Activated CD4-positive, alpha-beta T cell treated with anti-CD3 and anti-CD28 coated beads for 36 hours (primary cell): Measurements from ENCODE around the gene SH3GL1. TPM values are rescaled to one million over a fixed set of nuclear protein-coding genes. Genes with fewer than 3 reads are reported as not detected.

Experiments used
- ATAC-seq: fragments of 200-7000 bp; cut with Tn5 transposase; one replicate; pipeline ENCODE4 v1.10.0; 2021; ENCODE audit warnings: mild to moderate bottlenecking, moderate library complexity
- CTCF ChIA-PET: fragments of 350-600 bp; sonication (Branson Sonifier 250); formaldehyde crosslinking; loops from one replicate; lab custom pipeline; 2021; ENCODE audit warnings: antibody characterized with exemption; lab: Charles Lee
- POLR2A ChIA-PET: fragments of 350-600 bp; sonication (Branson Sonifier 250); formaldehyde crosslinking; loops from one replicate; lab custom pipeline; 2021; ENCODE audit warnings: antibody characterized with exemption, inconsistent platforms; lab: Charles Lee
- DNase-seq: peaks from one replicate; pipeline ENCODE4 v3.0.0-alpha.2; 2020
- H3K27ac Mint-ChIP-seq: one replicate; pipeline ENCODE4 v1.8.0; 2021; ENCODE audit warnings: mixed read lengths
- H3K27me3 Mint-ChIP-seq: one replicate; pipeline ENCODE4 v1.8.0; 2021; ENCODE audit warnings: mixed read lengths
- H3K36me3 Mint-ChIP-seq: one replicate; pipeline ENCODE4 v1.8.0; 2021; ENCODE audit warnings: low read depth, mixed read lengths
- H3K4me1 Mint-ChIP-seq: one replicate; pipeline ENCODE4 v1.8.0; 2021; ENCODE audit warnings: mixed read lengths
- H3K4me3 Mint-ChIP-seq: one replicate; pipeline ENCODE4 v1.8.0; 2021; ENCODE audit warnings: mild to moderate bottlenecking, moderate library complexity, mixed read lengths
- H3K9me3 Mint-ChIP-seq: one replicate; pipeline ENCODE4 v1.8.0; 2021; ENCODE audit warnings: low read depth, mixed read lengths
- intact Hi-C, 2 experiments: fragments of 100-400 bp; cut with DNase I in 1 of 2; cut with micrococcal nuclease in 1 of 2; formaldehyde crosslinking; loops; one replicate each; pipeline versions ENCODE4 v1.14.2 to v1.15.1; 2022 to 2024; cut with DNase I, micrococcal nuclease
- total RNA-seq, 2 experiments: library from RNA; stranded (reverse); gene quantifications; one replicate each; pipeline ENCODE4 v1.2.3, GENCODE V29; 2021

The SH3GL1 gene
- total RNA-seq, 2 experiments from 2014 or later: 42.0 to 46.8 TPM

GRCh38 chr19:4385291-4386040 is 14.9 kb downstream of the SH3GL1 start:
- POLR2A ChIA-PET: no interaction called here
- CTCF ChIA-PET: no interaction called here

GRCh38 chr19:4380254-4380727 is 20.1 kb downstream of the SH3GL1 start:
- Mint-ChIP-seq H3K27me3 (no peaks in the 10 kb centered on the region), H3K4me1 (peaks cover 62% of the 10 kb centered on the region)

More at GRCh38 chr19:4385291-4386040, 14.9 kb downstream of the SH3GL1 start:
- ATAC-seq: no peak
- Mint-ChIP-seq H3K27me3 (no peaks in the 10 kb centered on the region), H3K36me3 (peaks cover 11% of the 10 kb centered on the region), H3K4me1 (peaks cover 24% of the 10 kb centered on the region), H3K9me3 (no peaks in the 10 kb centered on the region), H3K27ac (no peak overlapping the region), H3K4me3 (no peak overlapping the region)
- no peak for DNase-seq
- intact Hi-C loops: no loop called here

GRCh38 chr19:4379383-4380253 is 20.7 kb downstream of the SH3GL1 start:
- ChIA-PET CTCF (interaction anchor here (0.7 to 2.1 kb wide), 3 partner anchors 9 to 412 kb away, joined by 3 to 13 read pairs (median 3); partner anchors contain the start of genes CHAF1A, FEM1A and SH3GL1), POLR2A (no interaction called here)
- peak overlapping the region; percentile 71 for H3K4me3 Mint-ChIP-seq
- peaks cover 64% of the 10 kb centered on the region for H3K4me1 Mint-ChIP-seq
- intact Hi-C loops: loop anchor here (1.0 kb wide), 2 partner anchors 10 to 21 kb away; partner anchors contain the start of gene SH3GL1 (in 2 of the 2)
- DNase-seq (peak; percentile 71), ATAC-seq (peak; percentile 75)
- peaks cover 6% of the 10 kb centered on the region for H3K36me3 Mint-ChIP-seq
- H3K27me3 Mint-ChIP-seq: no peaks in the 10 kb centered on the region
- H3K27ac Mint-ChIP-seq: peak overlapping the region; percentile 89
- H3K9me3 Mint-ChIP-seq: no peaks in the 10 kb centered on the region

More at GRCh38 chr19:4380254-4380727, 20.1 kb downstream of the SH3GL1 start:
- intact Hi-C loops: loop anchor here in 1 of 2 experiments (1.0 kb wide), 1 partner anchor 20 kb away; the partner anchor contains the start of gene SH3GL1
- no peaks in the 10 kb centered on the region for H3K9me3 Mint-ChIP-seq
- ATAC-seq: peak; percentile 64
- ChIA-PET CTCF (interaction anchor here (2.1 kb wide), 1 partner anchor 21 kb away, joined by 13 read pairs; the partner anchor contains the start of genes CHAF1A and SH3GL1), POLR2A (interaction anchor here (0.7 kb wide), 1 partner anchor 100 kb away, joined by 3 read pairs; no protein-coding TSS in a partner anchor)
- H3K27ac Mint-ChIP-seq: peak overlapping the region; percentile 89
- peaks cover 6% of the 10 kb centered on the region for H3K36me3 Mint-ChIP-seq
- peak; percentile 77 for DNase-seq
- H3K4me3 Mint-ChIP-seq: peak overlapping the region; percentile 71

GRCh38 chr19:4378886-4379285 is 21.5 kb downstream of the SH3GL1 start:
- CTCF ChIA-PET: interaction anchor here (0.7 to 2.1 kb wide), 3 partner anchors 9 to 413 kb away, joined by 3 to 13 read pairs (median 3); partner anchors contain the start of genes CHAF1A, FEM1A and SH3GL1
- H3K36me3 Mint-ChIP-seq: peaks cover 6% of the 10 kb centered on the region
- DNase-seq: no peak
- no peaks in the 10 kb centered on the region for H3K9me3 Mint-ChIP-seq
- POLR2A ChIA-PET: no interaction called here
- H3K4me3 Mint-ChIP-seq: peak overlapping the region; percentile 71
- peaks cover 68% of the 10 kb centered on the region for H3K4me1 Mint-ChIP-seq
- H3K27me3 Mint-ChIP-seq: no peaks in the 10 kb centered on the region
- intact Hi-C loops: loop anchor here (1.0 kb wide), 2 partner anchors 10 to 21 kb away; partner anchors contain the start of gene SH3GL1 (in 1 of the 2)
- H3K27ac Mint-ChIP-seq: peak overlapping the region; percentile 89
- no peak for ATAC-seq

GRCh38 chr19:4376991-4377781 is 23.2 kb downstream of the SH3GL1 start:
- Mint-ChIP-seq H3K36me3 (peaks cover 4% of the 10 kb centered on the region), H3K27ac (peak overlapping the region; percentile 74), H3K4me1 (peaks cover 70% of the 10 kb centered on the region), H3K27me3 (no peaks in the 10 kb centered on the region), H3K4me3 (no peak overlapping the region), H3K9me3 (no peaks in the 10 kb centered on the region)
- ChIA-PET POLR2A (interaction anchor here (0.6 kb wide), 2 partner anchors 34 to 164 kb away, joined by 3 to 8 read pairs; no protein-coding TSS in a partner anchor), CTCF (interaction anchor here (1.6 to 2.2 kb wide), 2 partner anchors 23 to 24 kb away, joined by 5 to 8 read pairs; partner anchors contain the start of gene SH3GL1)
- ATAC-seq (no peak), DNase-seq (no peak)
- intact Hi-C loops: no loop called here

GRCh38 chr19:4376671-4376990 is 23.7 kb downstream of the SH3GL1 start:
- Mint-ChIP-seq H3K27me3 (no peaks in the 10 kb centered on the region), H3K36me3 (peaks cover 4% of the 10 kb centered on the region), H3K4me1 (peaks cover 66% of the 10 kb centered on the region), H3K4me3 (no peak overlapping the region), H3K9me3 (no peaks in the 10 kb centered on the region), H3K27ac (peak overlapping the region; percentile 23)
- ATAC-seq: no peak
- no peak for DNase-seq
- POLR2A ChIA-PET: interaction anchor here (0.6 kb wide), 1 partner anchor 34 kb away, joined by 3 read pairs; no protein-coding TSS in a partner anchor
- CTCF ChIA-PET: interaction anchor here (1.6 to 2.2 kb wide), 2 partner anchors 24 kb away, joined by 5 to 8 read pairs; partner anchors contain the start of gene SH3GL1
- intact Hi-C loops: no loop called here

- intact Hi-C loops: no loop called here
- Mint-ChIP-seq H3K4me1 (peaks cover 65% of the 10 kb centered on the region), H3K27ac (peak overlapping the region; percentile 35), H3K36me3 (peaks cover 4% of the 10 kb centered on the region), H3K4me3 (no peak overlapping the region), H3K27me3 (no peaks in the 10 kb centered on the region), H3K9me3 (no peaks in the 10 kb centered on the region)
- no peak for DNase-seq
- CTCF ChIA-PET: interaction anchor here (1.6 to 2.2 kb wide), 2 partner anchors 23 to 26 kb away, joined by 3 to 8 read pairs; partner anchors contain the start of gene CHAF1A
- ATAC-seq: no peak
- POLR2A ChIA-PET: interaction anchor here (0.6 kb wide), 1 partner anchor 33 kb away, joined by 3 read pairs; no protein-coding TSS in a partner anchor
These were observed 24.2 kb downstream of the SH3GL1 start for GRCh38 chr19:4376028-4376670.

- Mint-ChIP-seq H3K27me3 (no peaks in the 10 kb centered on the region), H3K36me3 (peaks cover 4% of the 10 kb centered on the region), H3K4me1 (peaks cover 65% of the 10 kb centered on the region), H3K4me3 (no peak overlapping the region), H3K9me3 (no peaks in the 10 kb centered on the region), H3K27ac (peak overlapping the region; percentile 35)
- POLR2A ChIA-PET: no interaction called here
- no peak for DNase-seq
- CTCF ChIA-PET: interaction anchor here (1.0 to 2.2 kb wide), 3 partner anchors 22 to 27 kb away, joined by 3 to 8 read pairs (median 3); partner anchors contain the start of gene CHAF1A
- intact Hi-C loops: no loop called here
- no peak for ATAC-seq
These were observed 25.0 kb downstream of the SH3GL1 start for GRCh38 chr19:4375164-4376027.

- ChIA-PET POLR2A (no interaction called here), CTCF (interaction anchor here (1.0 to 2.2 kb wide), 4 partner anchors 22 to 141 kb away, joined by 3 to 8 read pairs (median 3); partner anchors contain the start of gene CHAF1A)
- peaks cover 2% of the 10 kb centered on the region for H3K36me3 Mint-ChIP-seq
- no peaks in the 10 kb centered on the region for H3K9me3 Mint-ChIP-seq
- H3K4me1 Mint-ChIP-seq: peaks cover 64% of the 10 kb centered on the region
- H3K4me3 Mint-ChIP-seq: no peak overlapping the region
- intact Hi-C loops: no loop called here
- DNase-seq (no peak), ATAC-seq (no peak)
- no peak overlapping the region for H3K27ac Mint-ChIP-seq
- no peaks in the 10 kb centered on the region for H3K27me3 Mint-ChIP-seq
These were observed 25.7 kb downstream of the SH3GL1 start for GRCh38 chr19:4374498-4375163.
